NCI-H2171 treated with DMSO at 0.1 percent for 48 hours (cell line): Measurements from ENCODE around the gene ELOF1.

Experiments used
- DNase-seq: peaks from one replicate; lab custom pipeline; 2025; lab: John Stamatoyannopoulos, UW

The ELOF1 gene

DNA sequence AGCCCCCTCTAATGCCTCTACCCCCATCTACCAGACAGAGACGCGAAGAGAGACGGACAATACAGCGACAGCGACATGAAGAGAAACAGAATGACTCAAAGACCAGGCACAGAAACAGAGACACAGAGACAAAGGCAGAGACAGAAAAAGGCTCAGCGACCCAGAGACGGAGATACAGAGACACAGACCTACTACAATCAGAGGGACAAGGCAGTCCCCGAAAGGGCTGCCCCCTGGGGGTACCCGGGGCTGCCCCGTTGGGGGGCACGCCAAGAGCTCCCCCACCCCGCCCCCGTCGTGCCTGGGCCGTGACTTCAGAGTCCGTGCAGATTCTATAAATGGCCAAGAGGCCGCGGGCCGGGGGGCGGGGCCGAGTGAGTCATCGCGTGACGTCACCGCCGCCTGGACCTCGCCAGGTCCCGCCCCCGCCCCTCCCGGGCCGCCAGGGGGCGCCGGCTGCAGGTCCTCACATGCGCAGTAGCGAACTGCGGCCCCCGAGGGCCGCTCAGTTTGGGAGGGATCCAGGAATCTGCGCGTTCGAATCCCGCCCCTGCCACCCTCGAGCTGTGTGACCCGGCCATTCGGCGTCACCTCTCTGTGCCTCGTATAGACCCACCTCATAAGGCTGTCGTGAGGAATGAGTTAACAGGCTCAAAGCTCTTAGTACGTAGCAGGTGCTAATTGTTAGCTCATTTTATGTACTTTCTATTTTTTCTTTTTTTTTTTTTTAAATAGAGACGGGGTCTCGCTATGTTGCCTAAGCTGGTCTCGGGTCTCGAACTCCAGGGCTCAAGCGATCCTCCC lies 23.0 kb downstream of the ELOF1 start:
- DNase-seq = peak; percentile 54

DNA sequence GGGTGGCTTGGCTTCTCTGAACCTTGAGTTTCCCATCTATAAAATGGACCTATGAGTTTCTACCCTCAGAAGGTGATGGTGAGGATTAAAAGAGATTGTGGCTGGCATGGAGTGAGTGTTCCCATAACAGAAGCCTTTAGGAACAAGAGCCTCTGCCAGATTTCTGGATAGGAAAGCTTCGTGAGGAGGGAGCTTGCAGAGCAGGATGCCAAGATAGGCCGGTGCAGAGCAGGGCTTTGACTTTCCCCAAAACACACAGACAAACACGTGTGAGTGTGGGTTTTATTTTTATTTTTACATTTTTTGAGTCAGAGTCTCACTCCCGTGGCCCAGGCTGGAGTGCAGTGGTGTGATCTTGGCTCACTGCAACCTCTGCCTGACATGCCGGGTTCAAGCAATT lies 24.1 kb downstream of the ELOF1 start:
- DNase-seq = no peak

DNA sequence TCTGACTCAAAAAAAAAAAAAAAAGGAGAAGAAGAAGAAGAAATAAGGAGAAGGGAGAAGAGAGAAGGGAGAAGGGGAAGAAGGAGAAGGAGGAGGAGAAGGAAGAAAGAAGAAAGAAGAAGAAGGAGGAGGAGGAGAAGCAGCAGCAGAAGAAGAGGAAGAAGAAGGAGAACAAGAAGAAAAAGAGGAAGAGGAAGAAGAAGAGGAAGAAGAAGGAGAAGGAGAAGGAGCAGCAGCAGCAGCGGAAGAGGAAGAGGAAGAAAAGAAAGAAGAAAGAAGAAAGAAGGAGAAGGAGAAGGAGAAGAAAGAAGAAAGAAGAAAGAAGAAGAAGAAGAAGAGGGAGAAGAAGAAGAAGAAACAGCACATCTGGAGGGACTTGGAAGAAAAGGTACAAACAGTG lies 24.5 kb downstream of the ELOF1 start:
- DNase-seq = no peak

DNA sequence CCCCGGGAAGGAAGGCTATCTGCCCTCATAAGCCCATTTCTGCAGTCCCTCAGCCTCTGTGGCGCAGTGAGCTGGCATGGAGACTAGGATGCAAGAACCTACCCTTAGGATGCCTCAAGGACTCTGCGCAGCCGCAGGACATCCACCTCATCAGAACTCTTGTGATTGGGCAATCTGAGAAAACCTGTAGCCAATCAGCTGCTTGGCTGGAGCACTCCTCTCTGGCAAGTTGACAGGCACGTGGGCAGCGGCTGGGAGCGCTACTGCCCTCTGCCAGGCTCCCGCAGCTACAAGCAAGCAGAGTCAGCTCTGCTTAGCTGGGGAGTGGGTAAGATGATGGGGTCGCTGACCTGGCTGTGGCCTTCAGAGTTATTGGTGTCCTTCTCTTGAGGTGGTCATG lies 28.6 kb downstream of the ELOF1 start:
- peak; percentile 90 for DNase-seq

DNA sequence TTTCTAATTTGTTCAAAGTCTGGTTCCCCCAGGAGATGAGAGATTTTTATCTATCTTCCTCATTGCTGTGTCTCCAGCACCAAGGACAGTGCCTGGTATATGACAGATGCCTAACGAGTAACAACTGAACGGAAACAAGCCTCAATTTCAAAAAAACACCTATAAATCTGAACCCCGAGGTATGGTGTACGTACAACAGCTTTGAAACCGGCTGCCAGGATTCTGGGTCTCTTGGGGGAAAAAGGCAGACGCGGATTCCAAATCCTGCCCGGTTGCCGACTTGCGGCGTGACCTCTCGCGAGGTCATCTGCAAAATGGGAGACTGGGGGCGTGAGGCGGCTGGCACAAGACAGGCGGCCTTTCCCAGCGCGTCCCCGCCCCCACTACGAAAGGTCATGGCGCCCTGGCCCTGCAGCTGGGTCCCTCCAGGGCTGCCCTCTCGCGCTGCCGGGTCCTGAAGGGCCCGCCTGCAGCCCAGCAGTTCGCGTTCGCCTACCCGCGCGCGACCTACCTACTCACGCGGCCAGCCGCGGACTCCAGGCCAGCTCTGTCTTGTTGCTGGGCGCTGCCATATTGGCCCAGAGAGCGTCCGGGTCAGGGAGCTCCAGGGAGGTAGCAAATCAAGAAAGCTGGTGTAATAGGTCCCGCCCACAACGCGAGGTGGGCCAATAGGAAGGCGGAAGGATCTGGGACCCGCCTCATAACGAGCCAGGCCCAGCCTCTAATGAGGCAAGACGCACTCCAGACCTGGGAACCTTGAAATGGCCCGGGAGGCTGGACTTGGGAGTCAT lies 30.3 kb downstream of the ELOF1 start, which contains the start of gene ECSIT:
Gene ECSIT (minus strand): TSS at position 584 of the 791 bp plus-strand sequence. CDS start 9,964 bp downstream, outside the sequence.
- peak; percentile 97 for DNase-seq

DNA sequence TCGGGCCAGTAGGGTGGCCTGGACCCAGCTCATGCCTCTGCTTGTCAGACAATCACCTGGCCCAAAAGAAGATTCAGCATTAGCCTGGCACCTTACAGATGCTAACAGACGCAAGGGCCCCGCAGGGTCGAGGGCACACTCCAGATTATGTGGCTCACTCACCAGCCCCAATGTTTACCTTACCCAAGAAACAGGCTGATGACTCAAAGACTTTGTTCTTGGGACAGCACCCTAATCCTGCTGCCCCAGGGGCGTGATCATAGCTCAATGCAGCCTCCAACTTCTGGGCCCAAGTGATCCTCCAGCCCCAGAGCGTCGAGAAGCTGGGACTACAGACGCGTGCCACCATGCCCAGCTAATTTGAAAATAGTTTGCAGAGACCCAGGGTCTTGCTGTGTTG lies 39.9 kb downstream of the ELOF1 start:
- no peak for DNase-seq

DNA sequence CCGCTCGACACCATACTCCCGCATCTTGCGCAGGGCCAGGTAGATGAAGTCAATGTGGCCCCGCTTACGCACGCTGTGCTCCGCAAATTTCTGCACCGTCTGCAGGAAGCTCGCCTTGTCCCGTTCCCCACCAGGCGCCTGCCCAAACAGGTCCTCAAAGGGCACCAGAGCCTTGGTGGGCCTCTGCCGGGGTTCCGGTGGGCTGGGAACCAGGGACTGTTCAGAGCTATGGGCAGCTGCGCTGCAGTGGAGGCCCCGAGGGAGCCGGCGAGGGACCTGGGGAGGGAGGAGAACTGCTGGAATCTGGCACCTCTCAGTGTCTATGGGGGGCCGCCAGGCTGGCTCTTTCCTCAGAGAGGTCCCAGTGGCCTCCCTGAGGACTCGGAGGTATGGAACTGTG lies 45.1 kb downstream of the ELOF1 start:
- no peak for DNase-seq

DNA sequence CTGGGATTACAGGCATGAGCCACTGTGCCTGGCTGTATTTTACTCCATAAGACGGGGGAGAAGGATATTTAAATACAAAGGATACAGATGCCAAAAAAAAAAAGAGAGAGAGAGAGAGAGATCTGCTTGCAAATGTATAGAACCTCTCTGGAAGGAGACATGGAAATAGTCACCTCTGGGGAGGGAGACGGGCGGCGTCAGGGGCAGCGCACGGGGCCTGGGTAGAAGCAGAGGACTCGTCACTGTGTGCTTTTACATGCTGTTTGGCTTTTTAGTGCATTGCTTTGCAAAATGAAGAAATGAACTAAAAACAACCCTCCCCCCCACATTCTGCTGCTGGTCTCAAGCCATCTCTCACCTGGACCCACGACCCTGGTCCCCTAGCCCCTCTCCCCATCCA lies 48.6 kb downstream of the ELOF1 start:
- no peak for DNase-seq

DNA sequence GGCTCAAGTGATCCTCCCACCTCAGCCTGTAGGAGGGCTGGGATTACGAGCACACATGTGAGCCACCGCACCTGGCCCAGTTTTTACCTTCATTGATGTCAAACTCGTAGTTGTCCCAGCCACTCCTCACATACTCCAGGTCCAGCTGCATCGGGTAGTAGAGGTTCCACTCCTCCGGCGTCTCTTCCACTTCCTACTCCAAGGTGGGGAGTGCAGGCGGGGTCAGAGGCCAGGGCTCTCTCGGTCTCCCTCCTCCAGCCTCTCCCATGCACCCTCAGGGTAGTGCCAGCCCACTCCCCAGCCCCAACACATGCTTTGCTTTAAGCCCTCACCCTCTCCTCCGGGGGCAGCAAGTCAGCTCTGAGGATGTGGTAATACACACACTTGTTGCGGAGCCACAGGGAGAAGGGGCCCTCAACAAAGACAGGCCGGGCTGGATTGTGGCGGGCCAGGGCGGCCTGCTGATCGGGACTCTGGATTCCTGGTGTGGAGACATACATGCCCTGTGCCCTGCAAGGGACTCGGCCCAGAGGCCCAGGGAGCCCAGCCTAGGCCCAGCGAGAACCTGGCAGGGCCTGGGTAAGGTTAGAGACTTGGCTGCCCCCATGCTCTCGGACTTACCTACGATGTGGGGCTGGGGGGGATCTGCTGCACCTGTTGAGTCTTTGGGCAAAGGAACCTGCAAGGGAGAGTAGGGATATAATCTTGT lies 51.5 kb downstream of the ELOF1 start:
- DNase-seq = no peak

DNA sequence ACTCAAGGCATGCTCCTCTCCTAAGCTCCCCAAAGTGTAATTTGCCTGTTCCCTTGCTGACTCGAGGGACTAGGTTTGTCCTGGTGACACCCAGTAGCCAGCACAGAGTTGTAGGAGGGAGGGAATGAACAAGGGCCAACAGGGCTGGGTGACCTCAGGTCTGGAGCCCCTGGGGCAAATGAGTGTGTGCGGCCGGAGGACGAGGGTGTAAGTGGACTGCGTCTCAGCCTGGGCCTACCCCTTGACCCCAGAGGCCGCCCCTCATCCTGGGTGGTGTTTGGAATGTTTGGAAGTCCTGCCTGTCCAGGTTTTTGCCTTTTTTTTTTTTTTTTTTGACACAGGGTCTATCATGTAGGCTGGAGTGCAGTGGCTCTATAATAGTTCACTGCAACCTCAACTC lies 52.1 kb downstream of the ELOF1 start:
- no peak for DNase-seq

DNA sequence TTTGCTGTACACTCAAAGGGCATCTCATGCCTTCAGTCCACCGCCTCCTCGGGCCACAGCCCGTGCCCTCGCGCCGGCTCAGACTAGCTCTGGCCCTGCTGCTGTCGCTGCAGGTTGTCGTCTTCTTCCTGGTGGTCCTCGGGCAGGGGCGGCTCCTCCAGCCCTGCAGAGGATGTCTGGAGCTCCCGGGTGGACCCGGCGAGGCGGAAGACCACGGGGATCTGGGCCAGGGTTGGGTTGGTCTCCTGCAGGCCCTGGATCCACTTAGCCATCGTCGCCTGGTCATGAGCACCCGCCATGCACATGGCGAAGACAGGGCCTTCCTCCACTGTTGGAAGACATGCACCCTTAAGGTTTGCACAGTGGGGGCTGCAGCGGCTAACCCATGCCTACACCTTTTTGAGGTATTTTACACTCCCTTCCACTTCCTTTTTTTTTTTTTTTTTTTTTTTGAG lies 52.9 kb downstream of the ELOF1 start:
- no peak for DNase-seq

DNA sequence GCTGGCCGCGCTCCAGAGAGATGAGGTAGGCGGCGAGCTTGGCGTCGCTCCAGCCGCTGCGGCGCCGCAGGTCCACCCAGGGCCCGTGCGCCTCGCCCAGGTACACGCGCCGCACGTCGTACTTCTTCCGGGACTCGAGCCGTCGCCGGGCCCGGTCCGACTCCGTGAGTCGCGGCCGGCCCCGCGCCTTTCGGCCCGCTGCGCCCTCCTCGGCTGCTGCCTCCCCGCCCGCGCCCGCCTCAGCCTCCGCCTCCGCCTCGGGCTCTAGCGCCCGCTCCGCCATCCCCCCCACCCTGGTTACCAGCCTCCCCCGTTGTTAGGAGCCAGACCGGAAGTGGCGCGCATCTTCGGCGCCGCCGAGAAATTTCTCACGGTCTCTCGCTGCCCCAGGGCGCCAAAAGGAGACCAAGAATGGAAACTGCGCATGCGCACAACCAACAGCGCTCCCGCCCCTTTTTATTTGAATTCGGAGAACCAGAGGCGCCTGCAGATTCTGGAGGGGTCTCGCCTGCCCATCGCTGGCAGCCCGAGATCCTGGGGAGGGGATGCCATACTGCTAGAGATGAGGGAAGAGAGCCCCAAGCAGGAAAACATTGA lies 53.4 kb downstream of the ELOF1 start, which contains the start of gene ZNF653:
Gene ZNF653 (minus strand): TSS at position 336 of the 597 bp plus-strand sequence. CDS start 53 bp downstream, at position 283.
- peak; percentile 97 for DNase-seq

DNA sequence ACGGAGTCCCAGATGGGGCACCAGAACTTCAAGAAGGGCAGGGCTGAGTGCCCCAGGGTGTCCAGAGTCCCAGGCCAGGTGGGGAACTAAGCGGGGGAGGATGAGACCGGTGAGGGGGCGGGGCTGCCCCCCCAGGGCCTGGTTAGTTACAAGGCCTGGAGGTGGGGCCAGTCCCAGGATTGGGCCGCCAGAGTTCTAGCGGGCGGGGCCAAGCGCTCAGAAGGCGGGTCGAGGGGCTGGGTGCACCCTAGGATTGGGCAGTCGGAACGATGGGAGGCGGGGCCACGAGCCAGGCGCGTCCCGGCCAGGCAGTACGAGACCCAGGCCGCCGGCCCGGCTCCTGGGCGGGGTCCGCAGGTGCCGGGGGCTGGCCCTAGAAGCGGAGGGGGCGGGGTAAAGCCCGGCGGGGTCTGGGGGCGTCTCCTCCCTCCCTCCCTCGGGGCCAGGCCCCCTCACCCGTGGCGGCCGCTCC lies 54.0 kb downstream of the ELOF1 start:
- DNase-seq = peak; percentile 94

DNA sequence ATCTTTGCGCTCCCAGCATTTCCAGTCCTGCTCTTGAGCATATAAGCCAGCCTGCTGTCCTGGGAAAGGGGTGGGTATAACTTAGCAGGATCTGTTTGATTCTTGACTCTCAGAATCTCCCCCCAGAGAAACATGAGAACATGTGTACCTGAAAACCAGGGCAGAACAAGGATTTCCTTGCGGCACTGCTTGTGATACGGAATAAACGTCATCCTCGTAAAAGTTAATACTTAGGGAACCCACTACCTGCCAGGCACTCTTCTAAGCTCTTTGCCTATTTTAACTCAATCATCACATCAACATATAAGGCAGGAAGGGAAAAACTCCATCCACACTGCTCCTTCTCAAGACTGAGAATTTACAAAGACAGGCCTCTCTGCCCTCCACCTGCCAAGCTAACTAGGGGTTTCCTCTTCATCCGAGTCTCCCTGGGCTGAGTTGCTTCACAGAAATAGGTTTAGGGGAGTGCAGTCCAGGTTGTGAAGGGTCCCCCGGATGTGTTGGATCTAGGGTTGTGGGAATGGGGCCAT lies 54.5 kb downstream of the ELOF1 start:
- no peak for DNase-seq
